H9 (cell line): ENCODE results near the gene ATP2B2. TPM values are rescaled to one million over a fixed set of nuclear protein-coding genes. Genes with fewer than 3 reads are reported as not detected.

Experiments
- DNase-seq: peaks from one replicate; pipeline ENCODE4 v3.0.0-alpha.2; 2017
- H2AFZ ChIP-seq: one replicate; pipeline ENCODE4 v1.6.1; 2013; ENCODE audit warnings: mild to moderate bottlenecking, low read length, control low read depth, moderate library complexity
- H2AK5ac ChIP-seq: 2 replicates; pipeline ENCODE4 v1.6.1; 2013; ENCODE audit warnings: low read length, control low read depth, mixed read lengths; ENCODE audit not compliant: insufficient read length
- H2BK120ac ChIP-seq: one replicate; pipeline ENCODE4 v1.6.1; 2013; ENCODE audit warnings: low read depth, mild to moderate bottlenecking, low read length, control low read depth, inconsistent platforms; ENCODE audit not compliant: poor library complexity, severe bottlenecking
- H2BK12ac ChIP-seq: 2 replicates; pipeline ENCODE4 v1.6.1; 2013; ENCODE audit warnings: low read length, control low read depth, mixed read lengths, low read depth; ENCODE audit not compliant: insufficient read length
- H2BK15ac ChIP-seq: 2 replicates; pipeline ENCODE4 v1.6.1; 2013; ENCODE audit warnings: low read depth, low read length, control low read depth
- H2BK20ac ChIP-seq: one replicate; pipeline ENCODE4 v1.6.1; 2013; ENCODE audit warnings: low read depth, mild to moderate bottlenecking, low read length, control low read depth, inconsistent platforms; ENCODE audit not compliant: poor library complexity, severe bottlenecking
- H2BK5ac ChIP-seq: 2 replicates; pipeline ENCODE4 v1.6.1; 2013; ENCODE audit warnings: low read length, control low read depth, mixed read lengths; ENCODE audit not compliant: insufficient read length
- H3K14ac ChIP-seq: 2 replicates; pipeline ENCODE4 v1.6.1; 2013; ENCODE audit warnings: low read length, control low read depth; ENCODE audit not compliant: insufficient read depth
- H3K18ac ChIP-seq: 2 replicates; pipeline ENCODE4 v1.6.1; 2013; ENCODE audit warnings: low read depth, mild to moderate bottlenecking, mixed read lengths, low read length, control low read depth; ENCODE audit not compliant: insufficient read length
- H3K23ac ChIP-seq: 2 replicates; pipeline ENCODE4 v1.6.1; 2013; ENCODE audit warnings: low read length, control low read depth, mixed read lengths, low read depth; ENCODE audit not compliant: insufficient read length
- H3K23me2 ChIP-seq: 2 replicates; pipeline ENCODE4 v1.6.1; 2013; ENCODE audit warnings: low read depth, mild to moderate bottlenecking, mixed read lengths, low read length, control low read depth; ENCODE audit not compliant: insufficient read length, poor library complexity, severe bottlenecking
- H3K27ac ChIP-seq: 2 replicates; pipeline ENCODE4 v1.5.1; 2013; ENCODE audit warnings: low read length, control low read depth, mixed read lengths, low read depth; ENCODE audit not compliant: insufficient read length
- H3K27me3 ChIP-seq: 2 replicates; pipeline ENCODE4 v1.6.1; 2013; ENCODE audit warnings: low read length, control low read depth, inconsistent platforms; ENCODE audit not compliant: insufficient read depth
- H3K4ac ChIP-seq: 2 replicates; pipeline ENCODE4 v1.6.1; 2013; ENCODE audit warnings: low read depth, mild to moderate bottlenecking, control low read depth, inconsistent platforms, low read length, moderate library complexity
- H3K4me1 ChIP-seq: 2 replicates; pipeline ENCODE4 v1.6.1; 2013; ENCODE audit warnings: low read length, control low read depth, inconsistent platforms; ENCODE audit not compliant: insufficient read depth
- H3K4me2 ChIP-seq: 2 replicates; pipeline ENCODE4 v1.6.1; 2013; ENCODE audit warnings: low read length, control low read depth, mixed read lengths; ENCODE audit not compliant: insufficient read length, insufficient read depth
- H3K56ac ChIP-seq: 2 replicates; pipeline ENCODE4 v1.6.1; 2013; ENCODE audit warnings: low read depth, mild to moderate bottlenecking, mixed read lengths, low read length, control low read depth; ENCODE audit not compliant: insufficient read length
- H3K79me1 ChIP-seq: 2 replicates; pipeline ENCODE4 v1.6.1; 2013; ENCODE audit warnings: low read depth, mild to moderate bottlenecking, moderate library complexity, low read length, control low read depth, inconsistent platforms; ENCODE audit not compliant: insufficient read depth, poor library complexity, severe bottlenecking
- H3K79me2 ChIP-seq: 2 replicates; pipeline ENCODE4 v1.6.1; 2013; ENCODE audit warnings: low read length, control low read depth, inconsistent platforms; ENCODE audit not compliant: insufficient read depth
- H3K9ac ChIP-seq: 2 replicates; pipeline ENCODE4 v1.6.1; 2013; ENCODE audit warnings: low read length, control low read depth, mixed read lengths; ENCODE audit not compliant: insufficient read length; ENCODE audit errors: extremely low read depth
- H3K9me3 ChIP-seq: one replicate; pipeline ENCODE4 v1.6.1; 2013; ENCODE audit warnings: low read depth, low read length, inconsistent platforms; ENCODE audit not compliant: control insufficient read depth
- H3T11ph ChIP-seq: one replicate; pipeline ENCODE4 v1.6.1; 2013; ENCODE audit warnings: mild to moderate bottlenecking, low read length, control low read depth, inconsistent platforms
- H4K20me1 ChIP-seq: one replicate; pipeline ENCODE4 v1.6.1; 2013; ENCODE audit not compliant: control insufficient read depth, insufficient read length, insufficient read depth
- H4K5ac ChIP-seq: 2 replicates; pipeline ENCODE4 v1.6.1; 2013; ENCODE audit warnings: low read depth, mild to moderate bottlenecking, mixed read lengths, low read length, control low read depth; ENCODE audit not compliant: insufficient read length
- H4K8ac ChIP-seq: replicated peaks from 2 replicates; pipeline ENCODE4 v1.6.1; 2013; ENCODE audit warnings: low read length, control low read depth, mixed read lengths, low read depth; ENCODE audit not compliant: insufficient read length
- H4K91ac ChIP-seq: 2 replicates; pipeline ENCODE4 v1.6.1; 2013; ENCODE audit warnings: low read depth, mild to moderate bottlenecking, moderate library complexity, mixed read lengths, low read length, control low read depth; ENCODE audit not compliant: insufficient read length
- H3K27ac Mint-ChIP-seq, 3 experiments: 2 replicates in 2 of 3; 3 replicates in 1 of 3; pipeline ENCODE4 v1.8.0; 2020 to 2021; ENCODE audit warnings: mixed read lengths in 3 of 3, mild to moderate bottlenecking in 1 of 3, moderate library complexity in 1 of 3
- H3K27me3 Mint-ChIP-seq: 2 replicates; pipeline ENCODE4 v1.8.0; 2021; ENCODE audit warnings: low read depth, mild to moderate bottlenecking, moderate library complexity, mixed read lengths
- H3K36me3 Mint-ChIP-seq, 3 experiments: 2 replicates in 2 of 3; 3 replicates in 1 of 3; pipeline ENCODE4 v1.8.0; 2020 to 2021; ENCODE audit warnings: low read depth in 3 of 3, mixed read lengths in 3 of 3; ENCODE audit not compliant: insufficient read depth in 1 of 3
- H3K4me1 Mint-ChIP-seq, 2 experiments: 2 replicates each; pipeline ENCODE4 v1.8.0; 2020; ENCODE audit warnings: mixed read lengths in 2 of 2
- H3K4me3 Mint-ChIP-seq, 2 experiments: 2 replicates in 1 of 2; 3 replicates in 1 of 2; pipeline ENCODE4 v1.8.0; 2020 to 2021; ENCODE audit warnings: mild to moderate bottlenecking in 2 of 2, mixed read lengths in 2 of 2, moderate library complexity in 1 of 2
- H3K9me3 Mint-ChIP-seq, 2 experiments: 2 replicates in 1 of 2; 3 replicates in 1 of 2; pipeline ENCODE4 v1.8.0; 2020; ENCODE audit warnings: mild to moderate bottlenecking in 2 of 2, mixed read lengths in 2 of 2, moderate library complexity in 1 of 2
- CTCF ChIP-seq: fragments of 200-600 bp; sonication (generic); conservative IDR thresholded peaks from 3 replicates; pipeline ENCODE4 v1.8.0; 2021; ENCODE audit warnings: antibody characterized with exemption, mild to moderate bottlenecking
- WGBS: extraction: QIAGEN DNeasy Blood & Tissue Kit; methylation state at CpG from one replicate; pipeline ENCODE4 v1.1.7; 2013; ENCODE audit warnings: missing lambda C conversion rate, low lambda C conversion rate, mixed read lengths; ENCODE audit not compliant: insufficient read length; ENCODE audit errors: extremely low coverage; 5-methylcytosine and 5-hydroxymethylcytosine counted together
- total RNA-seq: library from RNA; stranded (reverse); gene quantifications from 2 replicates; pipeline ENCODE4 v1.2.1, GENCODE V29; 2021

The ATP2B2 gene
- total RNA-seq, 1 experiment from 2014 or later: 0.33 TPM

GRCh38 chr3:10386121-10386520 lies 119.3 kb downstream of the ATP2B2 start:
- peaks cover under 1% of the 10 kb centered on the region for H3K27me3 Mint-ChIP-seq
- H3K27ac Mint-ChIP-seq: no peak overlapping the region

More at GRCh38 chr3:10386121-10386520, 119.3 kb downstream of the ATP2B2 start:
- H2AFZ ChIP-seq: no peak overlapping the region
- H4K5ac ChIP-seq: no peak overlapping the region
- H3K4me1 Mint-ChIP-seq: peaks cover 10 to 12% of the 10 kb centered on the region in 2 experiments
- H4K91ac ChIP-seq: no peak overlapping the region
- DNase-seq: no peak
- H3K23ac ChIP-seq: no peak overlapping the region
- no peaks in the 10 kb centered on the region; the same call in 1 of the 2 replicates for H3K4me1 ChIP-seq
- H3K9me3 ChIP-seq: peaks cover 14% of the 10 kb centered on the region
- no peaks in the 10 kb centered on the region for H3K27me3 ChIP-seq
- H3K23me2 ChIP-seq: no peaks in the 10 kb centered on the region
- no peak overlapping the region for H3K9ac ChIP-seq
- no peaks in the 10 kb centered on the region; a peak in 1 of 7 replicates for H3K36me3 Mint-ChIP-seq
- no peak overlapping the region for H3K4me3 Mint-ChIP-seq
- no peak overlapping the region for H4K8ac ChIP-seq
- H2BK5ac ChIP-seq: no peak overlapping the region
- no peak overlapping the region for H3T11ph ChIP-seq
- H3K4ac ChIP-seq: no peak overlapping the region
- H3K18ac ChIP-seq: no peak overlapping the region
- WGBS: no CpG with 5 or more reads among the region's 1 CpG
- H2BK120ac ChIP-seq: no peak overlapping the region
- H3K27ac ChIP-seq: no peak overlapping the region
- no peak overlapping the region for H3K4me2 ChIP-seq
- no peaks in the 10 kb centered on the region for H3K79me2 ChIP-seq
- H4K20me1 ChIP-seq: no peaks in the 10 kb centered on the region
- H2BK12ac ChIP-seq: no peak overlapping the region
- H2AK5ac ChIP-seq: no peak overlapping the region
- no peak overlapping the region for H3K14ac ChIP-seq
- no peak for TF ChIP-seq CTCF
- no peaks in the 10 kb centered on the region for H3K79me1 ChIP-seq
- no peak overlapping the region for H3K56ac ChIP-seq
- no peaks in the 10 kb centered on the region for H3K9me3 Mint-ChIP-seq
- H2BK20ac ChIP-seq: no peak overlapping the region
- H2BK15ac ChIP-seq: no peak overlapping the region
